Right forelimb (tissue), 1 donor: ENCODE results near the gene BLACAT1.
A peak's percentile ranks its signal among the peaks of the same experiment; 100 is the strongest.

Experiments
- DNase-seq: peaks from one replicate; pipeline ENCODE4 v3.0.0-alpha.2; 2018

BLACAT1 gene

DNA sequence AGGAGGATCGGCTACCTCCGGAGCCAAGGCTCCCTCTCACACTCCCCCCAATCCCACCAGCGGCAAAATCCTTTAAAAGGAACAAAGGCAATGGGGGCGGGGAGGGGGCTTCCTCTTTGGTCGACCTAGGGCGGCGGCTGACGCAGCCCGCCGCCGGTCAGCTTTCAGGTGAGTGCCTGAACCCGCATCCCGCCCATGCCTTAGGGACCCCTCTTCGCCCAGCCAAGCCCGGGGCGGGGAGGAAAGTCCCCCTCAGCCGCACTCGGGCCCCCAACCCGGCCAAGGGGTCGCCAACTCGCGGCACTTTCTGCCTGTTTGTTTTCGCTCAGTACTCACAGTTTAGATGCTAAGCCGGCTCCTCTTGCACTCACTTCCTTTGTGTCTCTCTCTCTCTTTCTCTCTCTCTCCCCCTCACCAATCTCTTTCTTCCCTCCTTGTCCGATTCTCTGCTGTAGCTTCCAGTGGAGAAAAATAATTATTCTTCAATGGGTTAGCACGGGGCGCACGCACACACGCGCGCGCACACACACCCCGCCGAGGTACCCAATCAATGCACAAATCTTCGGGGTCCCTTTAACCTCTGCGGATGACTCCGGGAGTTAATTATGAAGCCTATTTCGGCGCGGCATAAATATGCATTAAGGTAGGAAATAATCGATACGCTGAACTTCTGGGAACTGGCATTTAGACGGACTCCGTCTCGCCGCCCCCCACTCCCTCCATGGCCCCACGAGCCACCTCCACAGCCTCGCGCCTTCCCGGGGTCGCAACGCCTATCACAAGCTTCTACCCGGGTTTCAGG is at the start of gene BLACAT1:
TSS of gene BLACAT1 (minus strand) at position 465 of the 802 bp plus-strand sequence.
- no peak for DNase-seq

DNA sequence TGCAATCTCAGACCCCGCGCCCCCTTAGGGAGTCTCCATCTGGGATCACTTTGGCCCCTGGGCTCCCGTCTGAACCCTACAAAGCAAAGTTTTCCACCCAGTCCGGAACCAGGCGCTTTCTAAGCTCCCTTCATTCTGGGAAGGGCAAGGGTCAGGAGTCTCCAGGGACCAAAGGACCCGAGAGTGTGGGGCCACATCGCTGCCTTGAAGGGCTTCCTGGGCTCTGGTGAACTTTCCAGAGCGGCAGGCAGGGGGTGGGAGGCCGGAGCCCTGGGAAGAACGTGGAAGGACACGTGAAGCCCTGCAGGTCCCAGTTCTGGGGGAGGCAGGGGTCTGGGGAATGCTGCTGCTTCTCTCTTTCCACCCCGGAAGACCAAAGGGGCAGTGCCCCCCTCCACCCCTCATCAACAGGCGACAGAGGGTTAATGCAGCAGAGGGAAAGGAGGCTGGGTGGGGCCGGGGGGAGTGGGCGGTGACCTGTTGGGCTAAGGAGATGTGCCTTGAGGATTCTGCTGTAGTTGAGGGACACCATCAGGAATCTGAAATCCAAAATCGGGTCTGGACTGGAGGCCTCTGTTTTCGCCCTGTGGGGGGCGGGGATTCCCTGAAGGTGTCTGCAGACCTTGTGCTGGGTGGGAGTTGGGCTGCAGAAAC is 49.4 kb upstream of the BLACAT1 start:
- DNase-seq: no peak

- peak; percentile 71 for DNase-seq
These were observed 48.6 kb upstream of the BLACAT1 start, which contains the start of gene CDK18 for GRCh38 chr1:205504311-205505075. Gene CDK18, plus strand, starts transcription at chr1:205504669. Its CDS starts 18,499 bp downstream, at chr1:205523168.

GRCh38 chr1:205502992-205503391 is 47.1 kb upstream of the BLACAT1 start:
- DNase-seq: no peak

- DNase-seq: no peak
These were observed 46.4 kb upstream of the BLACAT1 start for GRCh38 chr1:205502111-205502810.

DNA sequence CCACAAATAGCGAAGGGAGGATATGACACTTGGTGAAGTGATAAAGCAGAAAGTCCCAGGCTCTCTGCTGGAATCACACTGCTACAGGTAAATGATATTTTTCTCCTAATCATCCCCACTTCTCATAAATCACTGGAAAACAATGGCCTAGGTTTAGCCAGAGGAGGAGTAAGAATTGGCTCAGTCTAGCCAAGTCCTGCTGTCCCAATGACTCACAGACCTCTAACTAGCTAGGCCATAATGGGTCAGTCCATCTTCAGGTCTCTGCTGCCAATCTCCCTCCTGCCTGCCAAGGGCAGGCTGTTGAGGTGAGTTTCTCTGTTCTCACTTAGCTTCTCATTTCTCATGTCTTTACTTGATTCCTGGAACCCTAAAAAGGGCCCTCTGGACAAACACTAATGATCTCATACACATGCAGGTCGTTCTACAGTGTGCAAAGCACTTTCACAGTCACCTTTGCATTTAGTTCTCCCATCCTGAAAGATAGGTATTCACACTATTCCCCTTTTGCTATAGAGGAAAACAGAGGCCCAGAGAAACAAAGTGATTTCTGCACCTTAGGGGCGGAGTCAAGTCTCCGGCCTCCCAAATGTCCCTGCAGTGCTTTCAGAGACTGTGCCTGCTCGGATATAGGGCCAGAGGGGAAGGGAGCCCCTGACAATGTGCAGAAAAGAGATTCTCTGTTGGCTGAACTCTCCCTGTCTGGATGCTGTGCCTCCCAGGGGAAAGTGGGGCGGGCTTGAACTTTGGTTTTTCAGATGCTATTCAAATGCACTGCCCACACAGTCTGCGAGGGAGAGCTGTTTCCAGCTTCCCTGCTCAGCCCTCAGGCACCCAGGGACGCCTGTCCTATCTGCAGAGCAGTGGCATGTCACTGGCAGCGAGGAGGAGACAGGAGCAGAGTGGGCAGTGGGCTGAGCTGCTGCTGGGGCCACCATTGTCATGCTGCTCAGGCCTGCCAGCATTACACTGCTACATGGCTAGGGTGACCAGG is 44.7 kb upstream of the BLACAT1 start:
- DNase-seq: no peak

DNA sequence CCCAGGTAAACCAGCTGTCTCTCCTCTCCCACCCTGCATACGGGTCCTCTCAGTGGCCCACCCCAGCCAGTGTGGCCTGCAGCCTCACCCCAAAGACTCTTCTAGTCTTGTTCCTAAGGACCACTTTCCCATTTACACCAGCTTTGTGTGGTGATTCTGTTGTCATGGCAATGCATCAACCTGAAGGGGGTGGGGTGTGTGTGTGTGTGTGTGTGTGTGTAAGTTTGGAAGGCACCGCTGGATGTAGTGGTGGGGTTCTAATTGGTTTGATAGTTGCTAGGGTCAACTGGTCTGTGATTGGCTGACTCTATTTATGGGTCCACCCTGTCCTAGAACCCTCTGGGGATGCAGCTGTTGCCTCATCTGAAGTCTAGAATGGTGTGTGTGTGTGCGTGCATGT is 43.9 kb upstream of the BLACAT1 start:
- DNase-seq: no peak

DNA sequence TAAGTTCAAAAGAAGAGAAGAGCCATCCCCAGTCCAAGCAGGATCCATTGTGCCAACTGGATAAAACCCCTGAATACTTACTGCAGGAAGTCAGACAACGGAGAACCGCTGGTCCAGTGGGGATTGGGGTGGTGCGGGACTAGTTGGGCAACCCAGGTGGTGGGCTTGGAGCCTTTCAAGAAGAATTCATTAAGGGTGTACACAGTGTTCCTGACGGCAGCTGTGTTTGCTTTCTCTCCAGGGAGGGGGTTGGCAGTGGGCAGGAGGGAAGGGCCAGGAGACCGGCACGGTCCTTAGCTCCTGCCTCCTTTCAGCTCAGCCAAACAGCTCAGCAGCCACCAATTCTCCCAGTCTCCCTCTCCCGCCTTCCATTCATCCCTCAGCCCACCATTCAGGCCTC is 41.5 kb upstream of the BLACAT1 start:
- no peak for DNase-seq

DNA sequence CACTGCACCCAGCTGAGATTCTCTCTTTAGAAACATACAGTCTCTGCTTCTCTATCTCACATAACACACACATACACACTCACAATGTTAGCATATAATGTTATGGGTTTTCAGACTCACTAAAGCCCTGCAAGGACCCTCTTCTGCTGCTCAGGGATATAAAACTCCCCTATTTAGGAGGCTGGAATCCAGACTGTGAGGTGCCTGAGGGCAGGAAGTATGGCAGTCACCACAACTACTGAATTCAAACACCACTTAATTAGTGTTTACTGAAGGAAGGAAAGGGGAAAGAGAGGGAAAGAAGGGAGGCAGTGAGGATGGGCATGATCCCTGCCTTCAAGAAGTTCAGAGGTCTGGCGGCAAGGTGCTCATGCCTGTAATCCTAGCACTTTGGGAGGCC is 40.8 kb upstream of the BLACAT1 start:
- DNase-seq: no peak

GRCh38 chr1:205495237-205495823 is 39.5 kb upstream of the BLACAT1 start:
- no peak for DNase-seq

DNA sequence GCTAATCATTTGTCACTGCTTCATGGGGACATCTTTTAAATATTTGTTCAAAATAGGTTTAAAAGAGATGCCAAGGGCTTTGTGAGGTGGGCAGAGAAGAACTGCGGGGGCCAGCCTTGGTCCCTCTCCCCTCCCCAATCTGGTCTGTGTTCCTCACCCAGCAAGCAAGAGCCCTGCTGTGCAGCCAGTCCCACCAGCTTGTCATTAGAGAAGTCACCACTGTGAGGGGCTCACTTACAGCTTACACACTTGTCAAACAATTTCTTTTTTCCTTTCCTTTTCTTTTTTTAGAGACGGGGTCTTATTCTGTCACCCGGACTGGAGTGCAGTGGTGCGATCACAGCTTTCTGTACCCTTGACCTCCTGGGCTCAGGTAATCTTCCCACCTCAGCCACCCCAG is 38.3 kb upstream of the BLACAT1 start:
- DNase-seq: no peak

- no peak for DNase-seq
These were observed 37.6 kb upstream of the BLACAT1 start for GRCh38 chr1:205493241-205494085.

- DNase-seq: no peak
These were observed 36.9 kb upstream of the BLACAT1 start for GRCh38 chr1:205492774-205493173.

DNA sequence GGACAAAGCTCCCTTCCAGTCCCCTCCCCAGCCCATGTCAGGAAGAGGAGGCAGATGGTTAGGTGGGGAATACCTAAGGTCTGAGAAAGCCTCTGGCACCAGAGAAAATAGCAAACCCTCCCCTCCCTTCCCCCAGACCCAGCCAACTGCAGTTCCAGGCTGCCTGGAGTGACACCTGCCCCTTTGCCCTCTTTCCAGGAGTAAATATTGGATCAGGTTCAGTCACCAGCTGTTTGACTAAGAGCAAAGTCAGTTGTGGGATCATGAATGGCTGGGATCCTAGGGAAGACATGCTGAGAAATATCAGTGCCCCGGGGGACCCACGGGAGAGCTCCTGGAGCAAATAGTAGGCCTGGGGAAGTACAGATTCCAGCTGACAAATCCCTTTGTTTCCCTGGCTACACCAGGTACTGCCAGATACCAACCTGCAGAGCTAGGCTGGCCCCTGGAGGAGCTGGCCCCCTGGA is 36.4 kb upstream of the BLACAT1 start:
- DNase-seq: no peak

DNA sequence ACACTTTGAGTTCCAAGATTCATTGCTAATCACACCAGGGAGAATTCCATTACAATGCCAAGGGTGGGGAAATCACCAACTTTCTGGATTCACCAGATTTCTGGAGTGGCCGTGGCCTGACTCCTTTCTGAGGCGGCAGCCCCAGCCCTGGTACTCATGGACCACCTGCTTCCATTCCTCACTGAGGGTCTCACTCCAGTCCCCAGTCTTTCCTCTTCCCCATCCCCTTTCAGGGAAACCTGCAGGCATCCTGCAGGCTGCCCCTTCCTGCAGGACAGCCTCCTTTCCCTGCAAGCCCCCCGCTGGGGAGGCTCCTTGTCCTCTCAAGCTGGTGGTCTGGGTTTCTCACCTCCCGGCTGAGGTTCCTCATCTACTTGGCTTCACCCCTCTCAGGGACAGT is 35.9 kb upstream of the BLACAT1 start:
- DNase-seq: no peak

DNA sequence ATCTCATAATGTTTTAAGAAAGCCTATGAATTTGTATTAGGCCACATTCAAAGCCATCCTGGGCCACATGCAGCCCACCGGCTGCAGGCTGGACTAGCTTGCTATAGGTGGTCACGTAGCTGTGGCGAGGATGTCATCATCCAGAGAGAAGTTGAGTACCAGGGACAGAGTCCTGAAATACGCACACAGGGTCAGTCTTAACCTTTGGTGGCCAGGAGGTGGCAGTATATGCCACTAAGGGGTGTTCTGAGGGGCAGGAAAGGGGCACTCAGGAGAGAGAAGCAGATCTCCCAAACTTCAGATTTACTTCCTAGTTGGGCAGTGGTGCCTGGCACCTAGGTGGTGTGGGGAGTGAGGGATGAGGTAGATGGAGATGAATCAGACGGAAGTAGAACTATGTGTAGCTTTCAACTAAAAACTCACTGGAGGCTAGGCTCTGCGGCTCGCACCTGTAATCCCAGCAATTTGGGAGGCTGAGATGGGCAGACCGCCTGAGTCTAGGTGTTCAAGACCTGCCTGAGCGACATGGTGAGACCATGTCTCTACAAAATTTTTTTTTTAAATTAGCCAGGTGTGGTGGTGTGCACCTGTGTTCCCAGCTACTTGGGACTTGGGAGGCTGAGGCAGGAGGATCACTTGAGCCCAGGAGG is 32.4 kb upstream of the BLACAT1 start:
- no peak for DNase-seq

DNA sequence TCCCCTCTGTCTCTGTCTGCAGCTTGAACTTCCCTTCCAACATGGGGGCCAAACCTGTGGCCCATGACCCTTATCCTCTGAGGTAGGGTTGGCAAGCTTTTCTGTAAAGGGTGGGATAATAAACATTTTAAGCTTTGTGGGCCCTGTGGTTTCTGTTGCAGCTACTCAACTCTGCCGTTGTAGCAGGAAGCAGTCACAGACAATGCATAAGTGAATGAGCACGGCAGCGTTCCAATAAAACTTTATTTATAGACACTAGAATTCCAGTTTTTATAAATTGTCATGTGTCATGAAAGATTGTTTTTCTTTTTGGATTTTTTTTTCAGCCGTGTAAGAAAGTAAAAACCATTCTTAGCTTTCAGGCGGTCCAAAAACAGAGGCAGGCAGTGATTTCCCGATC is 30.4 kb upstream of the BLACAT1 start:
- DNase-seq: no peak

DNA sequence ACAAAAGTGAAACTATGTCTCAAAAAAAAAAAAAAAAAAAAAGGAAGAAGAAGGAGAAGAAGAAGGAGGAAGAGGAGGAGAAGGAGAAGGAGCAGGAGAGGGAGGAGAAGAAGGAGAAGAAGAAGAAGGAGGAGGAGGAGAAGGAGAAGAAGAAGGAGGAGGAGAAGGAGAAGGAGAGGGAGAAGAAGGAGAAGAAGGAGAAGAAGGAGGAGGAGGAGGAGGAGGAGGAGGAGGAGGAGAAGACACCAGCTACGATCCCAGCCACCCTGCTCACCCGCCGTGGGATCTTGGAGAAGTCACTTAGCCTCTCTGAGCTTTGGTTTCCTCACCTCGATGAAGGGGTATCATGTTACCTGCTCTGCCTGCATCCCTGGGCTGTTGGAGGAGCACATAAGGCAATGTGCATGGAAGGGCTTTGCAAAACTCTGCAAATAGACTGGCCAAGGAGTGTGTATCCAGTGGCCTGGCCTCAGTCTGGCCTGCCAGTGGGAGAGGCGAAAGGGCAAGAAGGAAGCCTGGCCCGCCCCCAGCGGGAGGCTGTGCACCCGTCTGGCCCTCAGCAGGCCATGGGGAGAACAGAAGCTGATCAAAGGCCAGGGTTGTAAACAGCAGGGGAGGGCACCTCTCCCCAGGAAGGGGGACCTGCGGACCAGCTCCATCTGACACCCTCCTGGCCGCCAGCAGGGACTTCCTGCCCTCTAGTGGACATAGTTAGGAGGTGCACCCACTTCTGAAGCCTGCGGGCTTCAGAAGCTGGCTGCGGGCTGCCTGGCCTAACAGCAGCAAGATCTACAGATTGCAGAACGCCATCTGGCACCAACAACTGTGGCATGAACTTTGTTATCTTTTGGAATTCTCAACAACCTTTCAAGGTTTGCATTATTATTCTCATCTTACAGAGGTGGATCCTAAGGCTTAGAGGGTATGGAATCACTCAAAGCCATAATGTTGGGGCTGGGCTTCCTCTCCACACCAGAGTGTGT is 29.4 kb upstream of the BLACAT1 start:
- peak; percentile 74 for DNase-seq
